GM18868 (cell line): ENCODE data around the gene SSRP1.
A peak's percentile ranks its signal among the peaks of the same experiment; 100 is the strongest.
"Not testable (repeated sequence)": the region's sequence is repeated elsewhere in the genome, so short reads cannot be mapped to it uniquely, and the experiment has no call there.

Experiments used
- ATAC-seq: cut with Tn5 transposase; IDR thresholded peaks from one replicate; pipeline ENCODE4 v1.9.1; 2021; ENCODE audit warnings: mild to moderate bottlenecking, moderate library complexity; ENCODE audit not compliant: unreplicated experiment

The SSRP1 gene

DNA sequence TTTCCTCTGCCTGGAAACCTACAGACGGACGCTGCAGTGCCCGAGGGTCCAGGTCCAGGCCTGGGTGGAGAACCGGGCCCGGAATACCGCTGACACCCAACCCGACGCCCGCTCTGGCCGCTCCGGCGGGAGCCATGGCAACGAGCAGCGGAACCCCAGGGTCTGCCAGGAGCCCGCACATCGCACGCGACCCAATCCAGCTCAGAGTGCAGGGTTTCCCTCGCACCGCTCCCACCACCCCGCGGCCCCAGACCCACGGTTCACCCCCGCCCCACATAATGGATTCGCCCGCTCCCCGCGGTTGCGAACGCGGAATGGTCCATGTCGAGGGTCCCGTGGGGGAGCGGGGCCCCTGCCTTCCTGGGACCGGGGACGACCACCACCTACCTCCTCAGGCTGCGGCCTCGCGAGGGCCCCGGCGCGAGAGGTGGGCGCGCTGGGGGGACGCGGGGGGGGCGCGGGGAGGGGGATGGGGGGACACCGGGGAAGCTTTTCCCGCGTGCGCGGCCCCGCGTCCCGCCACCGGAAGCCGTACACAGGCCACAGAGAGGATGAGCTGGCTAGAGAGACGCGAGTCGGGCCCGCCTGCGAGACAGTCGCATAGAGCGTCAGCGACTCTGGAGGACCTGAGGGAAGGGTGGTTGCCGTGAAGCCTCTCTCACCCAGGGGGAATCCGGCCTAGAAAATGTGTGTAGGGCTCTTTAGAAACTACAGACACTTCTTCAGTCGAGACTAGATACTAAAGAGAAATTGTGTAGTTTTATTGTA lies at the start of gene SSRP1:
TSS of gene SSRP1 (minus strand) at position 550 of the 768 bp plus-strand sequence. CDS start 771 bp downstream, outside the sequence.
- ATAC-seq = peak; percentile 99

DNA sequence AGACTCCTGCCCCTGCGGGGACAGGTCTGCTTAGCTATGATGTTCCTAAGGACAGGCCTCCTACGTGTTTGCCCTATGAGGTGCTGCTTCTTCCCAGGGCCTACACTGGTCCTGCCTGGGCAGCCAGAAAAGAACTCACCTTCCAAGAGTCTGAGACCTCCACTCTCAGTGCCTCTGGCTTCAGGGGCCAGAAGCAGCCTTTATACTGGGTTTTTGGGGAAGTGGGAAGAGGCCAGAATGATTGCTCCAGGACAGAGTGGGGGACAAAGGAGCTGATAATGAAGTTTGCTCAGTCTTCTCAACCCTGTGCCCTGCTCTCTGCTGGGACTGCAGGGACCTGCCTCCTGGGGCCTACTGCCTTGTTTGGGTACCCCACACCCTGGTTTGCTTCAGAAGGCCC lies 45.3 kb upstream of the SSRP1 start, which contains the start of gene PRG3:
TSS of gene PRG3 (minus strand) at position 176 of the 400 bp plus-strand sequence. CDS start 442 bp downstream, outside the sequence.
- no peak for ATAC-seq

DNA sequence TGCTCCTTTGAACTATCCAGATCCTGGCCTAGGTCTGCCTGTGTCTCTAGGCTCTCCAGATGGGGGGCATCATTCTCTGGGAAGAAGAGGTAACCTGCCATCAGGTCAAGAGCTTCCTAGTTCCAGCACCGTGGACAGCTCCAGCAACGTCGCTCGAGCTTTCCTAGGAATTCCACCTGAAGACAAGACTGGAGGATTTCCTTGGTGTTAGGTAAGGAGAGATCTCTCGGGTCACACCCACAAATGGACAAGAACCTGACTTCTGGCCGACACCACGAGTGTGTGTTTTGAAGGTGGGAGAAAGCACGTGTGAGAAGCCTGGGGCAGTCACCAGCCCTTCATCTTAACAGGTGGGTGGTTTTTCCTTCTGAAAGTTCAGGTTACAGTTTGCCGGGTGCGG lies 44.0 kb upstream of the SSRP1 start:
- no peak for ATAC-seq

DNA sequence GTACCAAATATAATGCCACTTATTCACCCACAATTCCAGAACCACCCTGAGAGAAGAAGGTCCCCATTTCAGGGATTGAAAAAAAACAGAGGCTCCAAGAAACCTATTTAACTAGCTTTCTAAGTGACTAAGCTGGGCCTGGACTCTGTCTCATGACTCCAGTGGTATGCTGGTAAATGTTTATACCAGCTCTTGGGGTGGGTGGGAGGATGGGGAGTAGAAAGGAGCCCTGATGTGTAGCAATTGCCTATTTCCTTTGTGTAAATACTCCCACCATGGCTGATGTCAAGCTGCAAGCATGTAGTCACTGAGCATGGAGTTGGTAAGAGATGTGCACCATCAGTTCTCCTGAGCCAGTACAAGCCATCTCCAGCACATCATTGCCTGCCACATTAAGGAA lies 42.5 kb upstream of the SSRP1 start:
- no peak for ATAC-seq

- no peak for ATAC-seq
Measured at GRCh38 chr11:57377107-57377506, 41.4 kb upstream of the SSRP1 start.

GRCh38 chr11:57376095-57377090 lies 40.7 kb upstream of the SSRP1 start:
- ATAC-seq = no peak

DNA sequence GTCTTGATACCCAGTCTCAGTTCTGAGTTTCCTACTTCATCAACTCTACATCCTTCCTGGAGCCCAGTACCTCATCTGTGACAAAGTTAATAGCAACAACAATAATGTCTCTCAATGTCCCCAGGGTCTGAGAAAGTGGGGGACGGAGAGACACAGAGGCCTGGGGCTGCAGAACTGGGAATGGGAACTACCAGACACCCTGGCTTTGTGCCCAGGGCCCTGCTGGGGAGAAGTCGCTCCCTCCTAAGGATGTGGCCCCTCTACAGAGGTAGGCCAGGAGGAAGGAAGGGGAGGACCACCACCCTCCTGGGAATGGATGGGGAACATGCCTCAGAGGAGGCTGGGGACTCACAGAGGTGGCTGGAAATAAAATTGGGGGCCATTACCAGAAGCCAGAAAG lies 39.8 kb upstream of the SSRP1 start:
- ATAC-seq = no peak

DNA sequence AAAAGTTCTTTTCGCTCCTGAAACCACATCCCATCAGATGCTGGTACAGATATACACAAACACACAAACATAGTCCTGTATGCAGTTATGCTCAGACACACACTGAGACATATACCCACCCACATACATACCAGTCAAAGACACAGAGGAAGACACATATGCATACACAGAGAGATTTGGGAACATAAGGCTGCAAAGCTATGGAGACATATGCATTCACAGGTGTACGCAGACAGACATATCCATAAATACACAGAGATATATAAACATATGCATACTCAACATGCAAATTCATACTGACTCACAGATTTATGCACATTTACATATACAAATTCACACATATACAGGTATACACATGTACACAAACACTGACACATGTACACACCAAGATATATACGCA lies 39.3 kb upstream of the SSRP1 start:
- no peak for ATAC-seq

- no peak for ATAC-seq
Measured at GRCh38 chr11:57373146-57373545, 37.5 kb upstream of the SSRP1 start.

GRCh38 chr11:57370941-57371340 lies 35.2 kb upstream of the SSRP1 start:
- ATAC-seq = no peak

- no peak for ATAC-seq
Measured at GRCh38 chr11:57370251-57370650, 34.6 kb upstream of the SSRP1 start.

- ATAC-seq = no peak
Measured at GRCh38 chr11:57368845-57369232, 33.1 kb upstream of the SSRP1 start.

- ATAC-seq = no peak
Measured at GRCh38 chr11:57368106-57368844, 32.6 kb upstream of the SSRP1 start.

DNA sequence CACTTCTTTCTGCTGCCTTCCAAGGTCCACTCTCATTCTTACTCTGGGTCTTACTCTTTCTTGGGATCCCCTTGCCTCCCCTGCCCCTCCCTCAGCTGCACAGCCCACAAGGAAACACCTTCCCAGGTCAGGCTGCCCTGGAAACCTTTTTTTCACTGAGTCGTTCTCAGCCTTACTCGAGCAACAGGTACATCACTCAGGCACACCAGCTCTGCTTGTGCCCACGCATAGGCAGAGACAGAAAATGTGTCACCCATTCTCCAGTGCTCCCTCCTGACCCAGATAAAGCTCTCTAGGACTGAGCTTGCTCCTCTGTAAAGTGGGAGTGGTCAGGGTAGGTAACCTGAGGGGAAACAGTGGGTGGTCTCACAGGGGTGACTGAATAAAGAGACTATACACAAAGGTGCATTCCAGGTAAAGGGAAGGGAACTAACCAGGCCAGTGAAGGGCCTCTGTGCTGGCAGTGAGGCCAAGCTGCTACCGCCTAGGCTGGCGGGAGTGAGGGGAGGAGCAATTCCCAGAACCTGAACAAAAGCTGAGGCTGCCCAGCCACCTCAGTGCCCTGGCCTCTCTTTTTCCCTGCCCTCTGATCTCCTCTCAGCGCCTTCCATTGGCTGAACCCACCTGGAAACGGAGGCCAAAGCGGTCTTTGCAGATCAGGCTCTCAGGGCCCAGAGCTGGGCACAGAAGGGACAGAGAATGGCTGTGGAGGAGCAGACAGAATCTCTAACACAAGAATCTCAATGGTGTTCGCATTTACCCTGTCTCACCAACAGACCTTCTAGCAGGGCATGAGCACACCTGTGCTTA lies 29.4 kb upstream of the SSRP1 start:
- ATAC-seq = no peak

- ATAC-seq = no peak
Measured at GRCh38 chr11:57363131-57364080, 27.7 kb upstream of the SSRP1 start.

DNA sequence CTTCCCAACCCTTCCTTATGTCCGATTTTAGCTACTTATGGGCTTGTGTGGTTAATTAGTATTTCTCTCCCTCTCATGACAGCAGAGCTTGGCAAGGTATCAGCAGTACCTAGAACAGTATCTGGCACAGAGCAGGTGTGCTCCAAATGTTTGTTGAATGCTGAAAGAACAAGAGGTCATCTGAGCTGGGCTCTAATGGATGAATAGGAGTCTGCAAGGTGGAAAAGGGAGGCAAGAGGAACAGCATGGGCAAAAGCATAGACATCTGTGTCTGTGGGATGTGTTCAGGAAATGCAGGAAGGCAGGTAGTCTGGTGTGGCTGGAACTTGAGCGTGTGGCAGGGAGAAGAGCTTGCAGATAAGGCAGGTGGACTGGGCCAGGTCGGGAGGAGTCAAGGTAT lies 26.2 kb upstream of the SSRP1 start:
- ATAC-seq = no peak

- ATAC-seq = not testable (repeated sequence)
Measured at GRCh38 chr11:57361420-57361819, 25.7 kb upstream of the SSRP1 start.

GRCh38 chr11:57360991-57361390 lies 25.3 kb upstream of the SSRP1 start:
- ATAC-seq = no peak
